ENCODE results near the gene CASZ1.

Gene CASZ1

DNA sequence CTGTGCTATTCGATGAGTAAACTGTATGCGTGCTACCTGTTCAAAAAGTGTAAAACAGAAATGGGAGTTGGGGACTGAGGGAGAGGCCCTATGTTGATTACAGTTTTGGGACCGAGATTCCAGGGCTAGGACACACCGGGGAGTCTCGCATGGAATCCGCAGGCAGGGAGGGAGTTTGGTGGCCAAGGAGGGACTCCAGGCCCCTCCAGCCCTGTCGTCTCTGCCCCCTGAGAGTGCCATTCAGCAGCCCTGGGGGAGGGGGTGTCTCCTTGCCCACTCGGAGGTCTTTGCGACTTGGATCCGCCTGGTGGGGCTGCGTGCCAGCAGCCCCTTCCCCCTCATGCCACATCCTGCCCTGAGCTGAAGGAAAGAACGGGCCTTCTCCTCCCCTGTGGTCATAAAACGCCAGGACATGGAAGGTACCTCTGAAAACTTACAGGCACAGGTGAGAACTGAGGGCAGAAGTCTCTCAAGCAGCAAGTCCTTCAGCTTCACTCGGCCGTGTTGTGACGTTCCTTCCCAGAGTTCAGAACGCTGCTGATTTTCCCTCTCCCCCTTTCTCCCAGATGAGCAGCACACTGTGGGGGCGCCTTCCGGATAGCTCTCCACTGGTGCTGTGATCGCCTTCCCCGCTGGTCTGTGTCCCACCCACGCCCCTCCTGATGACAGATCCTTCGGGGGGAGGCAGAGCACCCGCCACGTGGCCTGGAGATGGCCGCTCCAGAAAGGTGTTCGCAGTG is 180.3 kb downstream of the CASZ1 start:
- DNase-seq: no peak

DNA sequence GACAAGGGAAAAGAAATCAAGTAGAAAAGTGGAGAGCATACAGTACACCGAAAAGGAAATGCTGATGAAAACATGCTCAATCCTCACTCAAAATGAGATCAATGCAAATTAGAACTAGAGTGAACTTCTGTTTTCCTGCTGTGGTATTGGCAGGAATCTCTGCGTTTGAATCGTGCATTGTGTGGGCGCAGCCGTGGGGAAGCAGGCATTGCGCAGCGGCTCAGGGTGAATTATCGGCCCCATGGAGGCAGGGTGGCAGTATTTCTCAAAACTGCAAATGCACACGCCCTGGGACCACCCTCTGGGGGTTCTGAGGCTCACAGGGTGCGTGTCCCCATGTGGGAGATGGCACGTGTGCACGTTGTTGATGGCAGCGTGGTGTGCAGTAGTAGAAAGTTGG is 181.1 kb downstream of the CASZ1 start:
- no peak for DNase-seq

GRCh38 chr1:10614377-10615225 is 181.8 kb downstream of the CASZ1 start:
- DNase-seq: no peak

DNA sequence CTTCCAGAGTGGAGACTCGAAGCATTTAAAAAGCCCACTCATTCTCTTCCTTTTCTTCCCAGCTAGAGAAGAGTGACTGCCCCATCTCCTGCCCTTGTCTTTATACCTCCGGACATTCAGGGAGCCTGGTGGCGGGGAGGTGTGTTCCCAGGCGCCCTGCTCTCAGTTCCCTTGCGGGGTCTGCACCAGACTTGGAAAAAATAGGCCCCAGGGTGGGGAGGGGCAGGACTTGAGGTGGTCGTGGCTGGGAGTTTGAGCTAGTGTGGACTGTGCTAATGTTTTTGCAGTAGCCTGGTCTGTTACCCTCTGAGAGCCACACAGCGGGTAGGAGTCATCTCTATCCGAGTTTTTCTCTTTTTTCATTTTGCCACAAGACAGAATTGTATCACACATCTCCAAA is 182.6 kb downstream of the CASZ1 start:
- DNase-seq: no peak

GRCh38 chr1:10613340-10613739 is 183.1 kb downstream of the CASZ1 start:
- no peak for DNase-seq

DNA sequence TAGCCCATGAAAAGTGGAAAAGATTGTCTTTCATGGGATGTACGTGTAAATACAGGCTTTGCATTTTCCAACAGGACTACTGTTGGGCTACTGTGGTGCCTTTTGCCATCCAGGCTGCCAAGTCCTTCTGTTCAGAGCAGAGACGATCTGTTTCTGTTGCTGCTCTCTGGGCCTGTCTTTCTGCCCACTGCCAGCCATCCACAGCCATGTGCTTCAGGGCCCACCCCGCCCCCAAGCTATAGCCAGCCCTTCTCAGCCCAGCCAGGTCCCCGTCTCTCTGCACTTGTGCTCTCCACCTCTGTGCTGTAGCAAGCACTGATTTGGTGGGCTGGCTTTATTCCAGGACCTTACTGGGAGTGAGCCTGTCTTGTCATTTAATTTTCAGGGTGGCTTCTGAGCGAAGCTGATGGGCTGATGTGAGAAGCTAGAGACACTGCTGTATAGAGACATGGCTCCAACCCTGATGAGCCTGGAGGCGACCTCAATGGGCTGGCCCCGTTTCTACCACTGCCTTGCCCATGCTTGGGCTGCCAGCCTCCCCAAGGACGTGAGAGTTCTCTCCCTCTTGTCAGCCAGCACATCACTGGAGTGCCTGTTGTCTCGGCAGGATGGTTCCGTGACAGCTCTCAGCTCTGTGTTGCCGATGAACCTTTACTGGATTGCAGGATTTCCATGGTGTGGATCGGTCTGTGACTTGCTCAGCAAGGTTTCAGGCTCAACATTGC is 183.8 kb downstream of the CASZ1 start:
- DNase-seq: no peak

GRCh38 chr1:10610901-10611600 is 185.4 kb downstream of the CASZ1 start:
- no peak for DNase-seq

GRCh38 chr1:10608690-10609089 is 187.8 kb downstream of the CASZ1 start:
- DNase-seq: no peak

DNA sequence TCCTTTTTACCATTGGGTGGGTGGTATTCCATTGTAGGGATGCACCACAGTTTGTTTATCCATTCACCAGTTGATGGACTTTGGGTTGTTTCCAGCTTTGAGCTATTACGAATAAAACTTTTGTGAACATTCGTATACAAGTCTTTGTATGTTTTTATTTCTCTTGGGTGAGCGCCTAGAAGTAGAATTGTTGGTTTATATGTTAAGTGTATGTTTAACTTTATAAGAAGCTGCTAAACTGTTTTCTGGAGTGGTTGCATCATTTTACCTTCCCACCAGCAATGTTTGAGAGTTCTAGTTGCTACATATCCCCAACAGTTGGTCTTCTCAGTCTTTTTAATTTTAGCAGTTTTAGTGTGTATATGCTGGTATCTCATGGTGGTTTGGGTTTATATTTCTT is 189.2 kb downstream of the CASZ1 start:
- no peak for DNase-seq

- DNase-seq: no peak
Observed at GRCh38 chr1:10606064-10606463, 190.4 kb downstream of the CASZ1 start.

DNA sequence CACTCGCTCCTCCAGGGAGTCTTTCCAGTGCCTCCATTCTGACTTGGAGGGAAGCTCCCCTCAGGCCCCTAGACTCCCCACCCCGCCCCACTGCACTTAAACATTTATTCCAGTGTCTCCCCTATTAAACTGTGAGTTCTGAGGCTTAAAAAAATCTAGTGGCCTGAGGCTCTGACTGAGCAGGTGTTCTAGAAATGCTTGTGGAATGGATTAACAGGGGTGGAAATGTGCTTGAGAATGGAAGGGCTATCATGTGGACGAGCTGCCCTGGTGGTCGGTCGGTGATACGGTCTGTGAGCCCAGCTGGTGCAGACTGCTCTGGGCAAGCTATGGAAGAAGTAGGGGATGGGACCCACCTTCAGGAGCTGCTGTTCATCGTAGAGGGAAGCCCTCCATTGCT is 191.5 kb downstream of the CASZ1 start:
- no peak for DNase-seq

GRCh38 chr1:10602936-10603335 is 193.5 kb downstream of the CASZ1 start:
- DNase-seq: no peak

GRCh38 chr1:10601342-10602070 is 194.9 kb downstream of the CASZ1 start:
- DNase-seq: no peak

GRCh38 chr1:10599194-10599861 is 197.1 kb downstream of the CASZ1 start:
- DNase-seq: no peak

- no peak for DNase-seq
Observed at GRCh38 chr1:10598389-10598702, 198.1 kb downstream of the CASZ1 start.

DNA sequence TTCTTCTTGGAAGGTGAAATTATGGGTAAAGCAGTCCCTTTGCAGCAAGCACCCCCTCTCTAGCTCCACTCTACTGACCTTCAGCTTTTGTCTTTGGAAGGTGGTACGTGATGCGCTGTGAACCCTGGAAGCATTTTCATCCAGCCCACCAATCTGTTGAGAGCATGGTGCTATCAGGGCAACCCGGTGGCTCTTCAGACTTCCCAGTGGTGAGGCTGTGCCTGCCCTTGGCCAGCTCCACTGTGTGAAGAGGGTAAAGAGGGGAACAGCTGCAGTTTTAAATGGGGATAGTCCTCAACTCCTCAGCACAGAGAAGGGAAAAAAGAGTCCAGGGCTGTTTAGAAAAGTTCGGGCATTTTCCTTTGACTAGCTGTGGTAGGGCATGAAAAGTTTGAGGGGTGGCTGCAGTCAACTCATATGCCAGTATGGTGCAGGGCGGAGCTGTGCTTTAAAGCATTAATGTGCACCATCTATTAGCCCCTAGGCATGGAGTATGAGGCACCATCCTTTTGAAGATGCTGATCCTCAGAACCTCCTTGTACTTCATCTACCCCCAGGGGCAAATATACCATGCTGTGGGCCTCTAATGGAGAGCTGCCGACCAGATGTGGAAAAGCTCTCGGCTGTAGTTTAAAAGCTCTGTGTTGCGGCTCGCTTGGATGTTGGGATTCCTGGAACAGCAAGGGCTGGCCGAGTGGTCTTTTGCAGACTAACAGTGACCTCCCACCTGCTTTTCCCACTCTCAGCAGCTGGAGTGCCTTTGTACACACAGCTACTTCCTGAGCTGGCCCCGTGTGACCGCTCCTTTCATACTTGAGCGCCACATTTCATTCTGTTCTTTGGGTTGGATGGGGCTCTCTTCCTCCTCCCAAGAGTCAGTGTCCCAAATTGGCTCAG is 198.7 kb downstream of the CASZ1 start:
- no peak for DNase-seq

DNA sequence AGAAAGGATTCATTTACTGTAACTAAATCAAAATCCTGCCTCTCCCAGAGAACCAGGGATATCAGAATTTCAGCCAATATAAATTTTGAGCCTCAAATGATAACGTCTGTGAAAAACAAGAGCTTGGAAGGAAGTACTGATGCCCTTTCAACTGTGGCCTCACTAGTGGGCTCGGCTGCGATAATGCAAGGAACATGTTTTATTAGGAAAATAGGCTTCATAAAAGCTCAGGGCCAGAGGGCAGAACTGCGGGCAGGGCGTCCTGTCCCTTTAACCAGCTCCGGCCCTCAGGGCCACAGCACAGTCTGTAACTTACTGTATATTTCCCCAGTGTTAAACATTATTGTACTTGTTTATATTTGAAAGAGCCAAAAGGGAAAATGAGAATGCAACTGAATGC is 199.7 kb downstream of the CASZ1 start:
- DNase-seq: no peak

DNA sequence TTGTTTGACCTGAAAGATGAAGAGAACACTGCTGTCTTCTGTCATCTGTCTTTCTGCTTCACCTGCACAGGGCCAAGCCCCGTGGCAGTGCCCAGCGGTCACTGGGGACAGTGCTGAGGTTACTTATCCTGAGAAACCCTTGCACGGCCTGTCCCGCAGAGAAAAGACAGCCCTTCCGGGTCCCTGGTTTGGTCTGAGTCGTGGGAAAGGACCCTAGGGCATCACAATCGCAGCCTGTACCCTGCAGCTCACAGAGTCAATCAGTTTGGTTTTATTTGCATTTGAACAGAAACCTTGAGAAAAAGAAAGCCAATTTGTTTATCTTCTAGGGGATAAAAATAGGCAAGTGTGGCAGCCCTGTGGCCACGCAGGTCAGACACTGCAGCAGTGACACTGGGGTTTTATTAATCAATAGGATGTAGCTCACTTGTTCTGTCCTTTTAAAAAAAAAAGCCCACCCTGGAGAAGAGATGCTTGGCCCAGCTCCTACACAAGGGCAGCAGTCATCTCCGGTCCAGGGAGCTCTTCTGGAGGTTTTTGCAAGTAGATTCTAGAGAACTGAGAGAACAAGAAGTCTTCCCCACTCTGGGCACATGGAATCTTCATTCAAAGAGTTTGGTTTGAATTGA is 201.7 kb downstream of the CASZ1 start:
- no peak for DNase-seq

GRCh38 chr1:10593750-10594149 is 202.7 kb downstream of the CASZ1 start:
- DNase-seq: no peak

GRCh38 chr1:10592373-10592772 is 204.1 kb downstream of the CASZ1 start:
- DNase-seq: no peak

All from activated effector memory CD4-positive, alpha-beta T cell treated with anti-CD3 and anti-CD28 coated beads, Interleukin-2, amount 50 U/mL, for 16 hours (primary cell).